Breast epithelium (tissue), 3 donors: ENCODE measurements around the gene NAT9.

Experiments used
- CTCF ChIP-seq, 3 donors: fragments of 450-650 bp; IDR thresholded peaks; one replicate each; pipeline ENCODE4 v1.5.1; 2016 to 2017; ENCODE audit warnings: antibody characterized with exemption in 3 of 3, mild to moderate bottlenecking in 3 of 3, moderate library complexity in 3 of 3
- POLR2A ChIP-seq: fragments of 450-650 bp; IDR thresholded peaks from one replicate; pipeline ENCODE4 v1.6.1; 2016; ENCODE audit warnings: antibody characterized with exemption, mild to moderate bottlenecking, moderate library complexity

- TF ChIP-seq CTCF (IDR thresholded peaks at IDR 0.05) (no peak), POLR2A (no peak)
Observed at GRCh38 chr17:74821655-74822334, 45.6 kb upstream of the NAT9 start.
